Thoracic aorta (tissue), 2 donors: ENCODE measurements around the gene GNB3. TPM values are rescaled to one million over a fixed set of nuclear protein-coding genes. Genes with fewer than 3 reads are reported as not detected.

Experiments
- ATAC-seq: fragments of 150-250 bp; one replicate; pipeline ENCODE4 v1.8.0; 2017; ENCODE audit warnings: low read depth; ENCODE audit not compliant: insufficient number of reproducible peaks, low FRiP score
- DNase-seq: peaks from one replicate; pipeline ENCODE4 v3.0.0-alpha.2; 2020; ENCODE audit warnings: low spot score
- H3K27ac ChIP-seq, 2 donors: fragments of 200-600 bp; sonication (generic); 1 replicate in 1 of 2; 2 replicates in 1 of 2; pipeline ENCODE4 v1.5.1; 2016; ENCODE audit warnings: mild to moderate bottlenecking in 2 of 2, moderate library complexity in 2 of 2
- H3K27me3 ChIP-seq: fragments of 200-600 bp; sonication (generic); replicated peaks from 2 replicates; pipeline ENCODE4 v1.6.0; 2016; ENCODE audit warnings: mild to moderate bottlenecking; ENCODE audit not compliant: insufficient read depth
- H3K36me3 ChIP-seq: fragments of 200-600 bp; sonication (generic); one replicate; pipeline ENCODE4 v1.5.1; 2016
- H3K4me1 ChIP-seq, 2 donors: fragments of 200-600 bp; sonication (generic); 1 replicate in 1 of 2; 2 replicates in 1 of 2; pipeline versions ENCODE4 v1.5.1 to v1.6.0; 2016; ENCODE audit warnings: low read depth in 2 of 2, mild to moderate bottlenecking in 1 of 2; ENCODE audit not compliant: control insufficient read depth in 1 of 2
- H3K4me3 ChIP-seq: fragments of 200-600 bp; sonication (generic); 2 replicates; pipeline ENCODE4 v1.5.1; 2016; ENCODE audit warnings: mild to moderate bottlenecking
- H3K9me3 ChIP-seq: fragments of 200-600 bp; sonication (generic); 2 replicates; pipeline ENCODE4 v1.5.1; 2016
- CTCF ChIP-seq: fragments of 200-600 bp; sonication (generic); IDR thresholded peaks from one replicate; pipeline ENCODE4 v1.5.1; 2019; ENCODE audit warnings: antibody characterized with exemption
- total RNA-seq, 2 donors: library from RNA; depleted of rRNA; stranded (reverse); fragments of >200 nt; gene quantifications; one replicate each; pipeline versions ENCODE4 v1.1.0 to v1.2.3, GENCODE V29; 2016

The GNB3 gene
- total RNA-seq, 2 donors from 2014 or later: 9.3 to 16.6 TPM

GRCh38 chr12:6849976-6850560 lies 9.3 kb downstream of the GNB3 start:
- H3K4me1 ChIP-seq: peaks cover 7 to 16% of the 10 kb centered on the region in 2 donors
- H3K9me3 ChIP-seq: no peaks in the 10 kb centered on the region
- ATAC-seq: no peak
- no peaks in the 10 kb centered on the region for H3K27me3 ChIP-seq
- DNase-seq: no peak
- H3K36me3 ChIP-seq: peaks cover 9% of the 10 kb centered on the region
- H3K4me3 ChIP-seq: no peak overlapping the region
- H3K27ac ChIP-seq: no peak overlapping the region
- TF ChIP-seq CTCF: no peak

DNA sequence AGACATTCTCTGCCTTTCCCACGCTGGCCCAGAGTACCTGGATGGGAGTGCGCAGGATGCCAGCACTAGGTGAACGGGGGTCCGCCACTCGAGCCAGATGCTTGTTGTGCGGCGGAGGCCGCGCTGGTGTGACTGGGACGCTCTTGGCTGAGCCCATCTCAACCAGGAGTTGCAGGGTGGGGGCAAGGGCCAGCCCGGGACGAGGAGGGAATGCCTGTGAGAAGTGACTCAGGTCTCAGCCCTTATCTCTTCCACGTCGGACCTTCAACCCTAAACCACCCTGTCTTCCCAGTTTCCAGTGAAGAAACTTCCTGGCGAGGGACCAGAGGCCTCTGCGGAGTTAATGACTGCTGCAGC lies 10.0 kb downstream of the GNB3 start:
- no peak for TF ChIP-seq CTCF
- H3K9me3 ChIP-seq: no peaks in the 10 kb centered on the region
- peaks cover 7 to 16% of the 10 kb centered on the region in 2 donors for H3K4me1 ChIP-seq
- no peaks in the 10 kb centered on the region for H3K27me3 ChIP-seq
- DNase-seq (no peak), ATAC-seq (no peak)
- peaks cover 10% of the 10 kb centered on the region for H3K36me3 ChIP-seq
- peak overlapping the region in 1 of 2 donors; percentile 90 for H3K27ac ChIP-seq
- H3K4me3 ChIP-seq: peak overlapping the region; percentile 92

- DNase-seq (peak; percentile 96), ATAC-seq (peak; percentile 74)
- H3K4me1 ChIP-seq: peaks cover 7 to 16% of the 10 kb centered on the region in 2 donors
- no peak for TF ChIP-seq CTCF
- H3K4me3 ChIP-seq: peak within 1 kb of the TSS; percentile 92
- H3K36me3 ChIP-seq: peaks cover 10% of the 10 kb centered on the region
- H3K27ac ChIP-seq: peak within 1 kb of the TSS; percentile 90 to 96
- no peaks in the 10 kb centered on the region for H3K9me3 ChIP-seq
- no peaks in the 10 kb centered on the region for H3K27me3 ChIP-seq
These were observed 10.6 kb downstream of the GNB3 start, which contains the start of gene CDCA3 for GRCh38 chr12:6851153-6851920. TSS of gene CDCA3 (minus strand) at chr12:6851286. CDS start at chr12:6850952, 334 bp downstream.

DNA sequence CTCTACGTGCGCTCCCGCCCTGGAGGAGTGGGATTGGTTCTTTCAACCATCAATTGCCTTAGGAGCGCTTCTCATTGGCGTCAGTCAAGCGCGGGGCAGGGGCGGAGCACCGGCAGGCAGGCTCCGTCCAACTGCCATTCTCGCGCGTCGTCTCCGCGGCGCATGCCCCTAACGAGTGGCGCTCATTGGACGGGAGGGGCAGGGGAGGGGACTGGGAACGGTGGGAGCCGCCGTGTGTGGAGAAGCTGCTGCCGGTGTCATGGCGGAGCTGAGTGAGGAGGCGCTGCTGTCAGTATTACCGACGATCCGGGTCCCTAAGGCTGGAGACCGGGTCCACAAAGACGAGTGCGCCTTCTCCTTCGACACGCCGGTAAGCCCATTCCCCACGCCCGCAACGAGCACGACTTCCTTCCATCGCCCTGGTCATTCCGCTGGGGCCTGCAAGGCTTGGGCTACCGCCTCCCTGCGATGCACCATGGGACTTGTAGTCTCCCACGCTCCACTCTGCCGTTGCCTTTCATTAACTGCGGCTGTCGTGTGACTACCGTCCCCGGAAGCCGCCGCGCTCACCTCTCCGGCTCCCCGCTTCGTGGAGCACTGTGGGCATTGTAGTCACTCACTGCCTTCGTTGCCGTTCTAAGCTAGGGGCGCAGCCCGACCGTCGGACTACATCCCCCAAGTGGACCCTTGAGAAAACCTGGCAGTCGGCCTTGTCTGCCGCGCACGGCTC lies 11.4 kb downstream of the GNB3 start, which contains the start of gene USP5:
TSS of gene USP5 (plus strand) at position 230 of the 730 bp plus-strand sequence. CDS start at position 260, 30 bp downstream.
- peak; percentile 20 for TF ChIP-seq CTCF
- peak; percentile 84 for ATAC-seq

More for the DNA sequence above, 11.4 kb downstream of the GNB3 start, which contains the start of gene USP5:
- no peaks in the 10 kb centered on the region for H3K27me3 ChIP-seq
- peaks cover 18% of the 10 kb centered on the region for H3K36me3 ChIP-seq
- no peaks in the 10 kb centered on the region for H3K9me3 ChIP-seq
- peaks cover 7 to 16% of the 10 kb centered on the region in 2 donors for H3K4me1 ChIP-seq
- peak within 1 kb of the TSS; percentile 92 for H3K4me3 ChIP-seq
- peak within 1 kb of the TSS; percentile 90 to 96 for H3K27ac ChIP-seq
- DNase-seq: peak; percentile 97
